H1 (cell line): Measurements from ENCODE around the gene TTC3. TPM values are rescaled to one million over a fixed set of nuclear protein-coding genes. Genes with fewer than 3 reads are reported as not detected.

Experiments
- CHD1 ChIP-seq: IDR thresholded peaks from 2 replicates; pipeline ENCODE4 v1.6.1; 2012; ENCODE audit warnings: low read depth, low read length, improper control_type of control experiment
- EP300 ChIP-seq, 2 experiments: IDR thresholded peaks; 1 replicate in 1 of 2; 2 replicates in 1 of 2; pipeline ENCODE4 v1.6.1; 2011 to 2012; ENCODE audit warnings: low read depth in 2 of 2, low read length in 2 of 2, mild to moderate bottlenecking in 2 of 2, borderline replicate concordance in 1 of 2, inconsistent platforms in 1 of 2, moderate library complexity in 1 of 2
- KDM5A ChIP-seq: fragments of 200-600 bp; IDR thresholded peaks from 2 replicates; pipeline ENCODE4 v1.7.1; 2012; ENCODE audit warnings: mild to moderate bottlenecking, low read length, inconsistent platforms, mixed read lengths
- polyA plus RNA-seq, 7 experiments: library from polyadenylated mRNA; depleted of rRNA in 3 of 7; stranded (reverse) in 5 of 7; unstranded in 2 of 7; fragments of >200 nt in 5 of 7; fragments of 200-250 nt in 2 of 7; gene quantifications; 1 replicate in 5 of 7; 2 replicates in 1 of 7; 4 replicates in 1 of 7; pipeline versions ENCODE4 v1.2.1 to v1.2.3, GENCODE V29; 2011 to 2013; ENCODE audit warnings: missing spikeins in 2 of 7, mixed read lengths in 2 of 7
- total RNA-seq: library from RNA; stranded (reverse); fragmentation: NEBNext Ultra II Directional; extraction: Animal tissue kit (Norgen Biotek cat#: 25700); gene quantifications from 2 replicates; pipeline ENCODE4 v1.2.1, GENCODE V29; 2021
- TF ChIP-seq, protein P1 (sequence below): fragments of 300-600 bp; sonication (generic); IDR thresholded peaks from 2 replicates; pipeline ENCODE4 v1.7.1; 2012; ENCODE audit warnings: low read length, moderate library complexity, mild to moderate bottlenecking, inconsistent platforms; ENCODE audit not compliant: insufficient replicate concordance

The TTC3 gene
- total and polyA plus RNA-seq, 2 of the 8 experiments (the other 6 are each of a cell fraction or from before 2014, with no cell fraction given), result 11.0 to 36.2 TPM

DNA sequence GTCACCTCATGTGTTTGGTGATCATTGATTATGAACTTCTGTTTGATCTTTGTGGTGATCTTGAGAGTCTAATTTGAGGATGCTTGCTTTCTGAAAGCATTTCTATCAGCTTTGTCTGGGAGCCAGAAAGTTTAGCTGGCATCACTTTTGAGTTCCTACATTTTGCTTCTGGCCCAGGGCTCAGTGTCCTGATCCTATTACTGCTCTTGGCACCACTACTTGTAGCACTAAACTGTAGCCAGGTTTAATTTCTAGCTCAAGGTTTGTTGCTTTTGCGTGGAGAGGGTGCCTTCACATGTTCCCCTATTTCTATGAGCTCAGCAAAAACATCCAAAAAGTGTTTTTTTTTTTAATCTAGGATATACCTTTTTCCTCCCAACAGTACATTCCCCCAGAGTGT lies 9.3 kb downstream of the TTC3 start (continued):
- TF ChIP-seq KDM5A, result no peak
- TF ChIP-seq EP300 (IDR thresholded peaks at IDR 0.05; ENCODE audit: borderline replicate concordance in 1 of 2, low read depth in 2 of 2, low read length in 2 of 2), result no peak
- TF ChIP-seq CHD1, result no peak
- TF ChIP-seq, protein P1, sequence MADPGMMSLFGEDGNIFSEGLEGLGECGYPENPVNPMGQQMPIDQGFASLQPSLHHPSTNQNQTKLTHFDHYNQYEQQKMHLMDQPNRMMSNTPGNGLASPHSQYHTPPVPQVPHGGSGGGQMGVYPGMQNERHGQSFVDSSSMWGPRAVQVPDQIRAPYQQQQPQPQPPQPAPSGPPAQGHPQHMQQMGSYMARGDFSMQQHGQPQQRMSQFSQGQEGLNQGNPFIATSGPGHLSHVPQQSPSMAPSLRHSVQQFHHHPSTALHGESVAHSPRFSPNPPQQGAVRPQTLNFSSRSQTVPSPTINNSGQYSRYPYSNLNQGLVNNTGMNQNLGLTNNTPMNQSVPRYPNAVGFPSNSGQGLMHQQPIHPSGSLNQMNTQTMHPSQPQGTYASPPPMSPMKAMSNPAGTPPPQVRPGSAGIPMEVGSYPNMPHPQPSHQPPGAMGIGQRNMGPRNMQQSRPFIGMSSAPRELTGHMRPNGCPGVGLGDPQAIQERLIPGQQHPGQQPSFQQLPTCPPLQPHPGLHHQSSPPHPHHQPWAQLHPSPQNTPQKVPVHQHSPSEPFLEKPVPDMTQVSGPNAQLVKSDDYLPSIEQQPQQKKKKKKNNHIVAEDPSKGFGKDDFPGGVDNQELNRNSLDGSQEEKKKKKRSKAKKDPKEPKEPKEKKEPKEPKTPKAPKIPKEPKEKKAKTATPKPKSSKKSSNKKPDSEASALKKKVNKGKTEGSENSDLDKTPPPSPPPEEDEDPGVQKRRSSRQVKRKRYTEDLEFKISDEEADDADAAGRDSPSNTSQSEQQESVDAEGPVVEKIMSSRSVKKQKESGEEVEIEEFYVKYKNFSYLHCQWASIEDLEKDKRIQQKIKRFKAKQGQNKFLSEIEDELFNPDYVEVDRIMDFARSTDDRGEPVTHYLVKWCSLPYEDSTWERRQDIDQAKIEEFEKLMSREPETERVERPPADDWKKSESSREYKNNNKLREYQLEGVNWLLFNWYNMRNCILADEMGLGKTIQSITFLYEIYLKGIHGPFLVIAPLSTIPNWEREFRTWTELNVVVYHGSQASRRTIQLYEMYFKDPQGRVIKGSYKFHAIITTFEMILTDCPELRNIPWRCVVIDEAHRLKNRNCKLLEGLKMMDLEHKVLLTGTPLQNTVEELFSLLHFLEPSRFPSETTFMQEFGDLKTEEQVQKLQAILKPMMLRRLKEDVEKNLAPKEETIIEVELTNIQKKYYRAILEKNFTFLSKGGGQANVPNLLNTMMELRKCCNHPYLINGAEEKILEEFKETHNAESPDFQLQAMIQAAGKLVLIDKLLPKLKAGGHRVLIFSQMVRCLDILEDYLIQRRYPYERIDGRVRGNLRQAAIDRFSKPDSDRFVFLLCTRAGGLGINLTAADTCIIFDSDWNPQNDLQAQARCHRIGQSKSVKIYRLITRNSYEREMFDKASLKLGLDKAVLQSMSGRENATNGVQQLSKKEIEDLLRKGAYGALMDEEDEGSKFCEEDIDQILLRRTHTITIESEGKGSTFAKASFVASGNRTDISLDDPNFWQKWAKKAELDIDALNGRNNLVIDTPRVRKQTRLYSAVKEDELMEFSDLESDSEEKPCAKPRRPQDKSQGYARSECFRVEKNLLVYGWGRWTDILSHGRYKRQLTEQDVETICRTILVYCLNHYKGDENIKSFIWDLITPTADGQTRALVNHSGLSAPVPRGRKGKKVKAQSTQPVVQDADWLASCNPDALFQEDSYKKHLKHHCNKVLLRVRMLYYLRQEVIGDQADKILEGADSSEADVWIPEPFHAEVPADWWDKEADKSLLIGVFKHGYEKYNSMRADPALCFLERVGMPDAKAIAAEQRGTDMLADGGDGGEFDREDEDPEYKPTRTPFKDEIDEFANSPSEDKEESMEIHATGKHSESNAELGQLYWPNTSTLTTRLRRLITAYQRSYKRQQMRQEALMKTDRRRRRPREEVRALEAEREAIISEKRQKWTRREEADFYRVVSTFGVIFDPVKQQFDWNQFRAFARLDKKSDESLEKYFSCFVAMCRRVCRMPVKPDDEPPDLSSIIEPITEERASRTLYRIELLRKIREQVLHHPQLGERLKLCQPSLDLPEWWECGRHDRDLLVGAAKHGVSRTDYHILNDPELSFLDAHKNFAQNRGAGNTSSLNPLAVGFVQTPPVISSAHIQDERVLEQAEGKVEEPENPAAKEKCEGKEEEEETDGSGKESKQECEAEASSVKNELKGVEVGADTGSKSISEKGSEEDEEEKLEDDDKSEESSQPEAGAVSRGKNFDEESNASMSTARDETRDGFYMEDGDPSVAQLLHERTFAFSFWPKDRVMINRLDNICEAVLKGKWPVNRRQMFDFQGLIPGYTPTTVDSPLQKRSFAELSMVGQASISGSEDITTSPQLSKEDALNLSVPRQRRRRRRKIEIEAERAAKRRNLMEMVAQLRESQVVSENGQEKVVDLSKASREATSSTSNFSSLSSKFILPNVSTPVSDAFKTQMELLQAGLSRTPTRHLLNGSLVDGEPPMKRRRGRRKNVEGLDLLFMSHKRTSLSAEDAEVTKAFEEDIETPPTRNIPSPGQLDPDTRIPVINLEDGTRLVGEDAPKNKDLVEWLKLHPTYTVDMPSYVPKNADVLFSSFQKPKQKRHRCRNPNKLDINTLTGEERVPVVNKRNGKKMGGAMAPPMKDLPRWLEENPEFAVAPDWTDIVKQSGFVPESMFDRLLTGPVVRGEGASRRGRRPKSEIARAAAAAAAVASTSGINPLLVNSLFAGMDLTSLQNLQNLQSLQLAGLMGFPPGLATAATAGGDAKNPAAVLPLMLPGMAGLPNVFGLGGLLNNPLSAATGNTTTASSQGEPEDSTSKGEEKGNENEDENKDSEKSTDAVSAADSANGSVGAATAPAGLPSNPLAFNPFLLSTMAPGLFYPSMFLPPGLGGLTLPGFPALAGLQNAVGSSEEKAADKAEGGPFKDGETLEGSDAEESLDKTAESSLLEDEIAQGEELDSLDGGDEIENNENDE, result no peak
- TF ChIP-seq, all 59 proteins: peak for 0
